LHCN-M2 (cell line): Measurements from ENCODE around the gene CAMK1G. TPM values are rescaled to one million over a fixed set of nuclear protein-coding genes. Genes with fewer than 3 reads are reported as not detected.

Source experiments
- DNase-seq: peaks from one replicate; pipeline ENCODE4 v3.0.0-alpha.2; 2012; ENCODE audit warnings: low read depth
- total RNA-seq: library from RNA; depleted of rRNA; stranded (reverse); fragments of >200 nt; gene quantifications from 2 replicates; pipeline ENCODE4 v1.2.3, GENCODE V29; 2014

CAMK1G gene
- total RNA-seq, 1 experiment from 2014 or later = not detected

GRCh38 chr1:209598227-209598626 lies 14.7 kb downstream of the CAMK1G start:
- DNase-seq = no peak

GRCh38 chr1:209600541-209600940 lies 17.0 kb downstream of the CAMK1G start:
- DNase-seq = no peak

- peak; percentile 67 for DNase-seq
These were observed 18.5 kb downstream of the CAMK1G start for GRCh38 chr1:209601809-209602657.

GRCh38 chr1:209603877-209604276 lies 20.4 kb downstream of the CAMK1G start:
- DNase-seq = no peak

- DNase-seq = peak; percentile 28
These were observed 23.7 kb downstream of the CAMK1G start for GRCh38 chr1:209607102-209607794.

GRCh38 chr1:209607795-209608178 lies 24.3 kb downstream of the CAMK1G start:
- DNase-seq = no peak

- no peak for DNase-seq
These were observed 25.7 kb downstream of the CAMK1G start for GRCh38 chr1:209609041-209609790.

GRCh38 chr1:209609791-209610630 lies 26.5 kb downstream of the CAMK1G start:
- no peak for DNase-seq

GRCh38 chr1:209610631-209610905 lies 27.1 kb downstream of the CAMK1G start:
- DNase-seq = no peak

- DNase-seq = no peak
These were observed 28.5 kb downstream of the CAMK1G start for GRCh38 chr1:209611771-209612570.

GRCh38 chr1:209612646-209613399 lies 29.3 kb downstream of the CAMK1G start:
- DNase-seq = no peak

GRCh38 chr1:209613400-209614150 lies 30.1 kb downstream of the CAMK1G start:
- DNase-seq = no peak

GRCh38 chr1:209614151-209614420 lies 30.6 kb downstream of the CAMK1G start:
- no peak for DNase-seq

- DNase-seq = no peak
These were observed 31.4 kb downstream of the CAMK1G start for GRCh38 chr1:209614906-209615305.

- DNase-seq = no peak
These were observed 33.0 kb downstream of the CAMK1G start for GRCh38 chr1:209616366-209617046.

GRCh38 chr1:209617047-209617673 lies 33.6 kb downstream of the CAMK1G start:
- no peak for DNase-seq

- no peak for DNase-seq
These were observed 34.2 kb downstream of the CAMK1G start for GRCh38 chr1:209617755-209618154.

- no peak for DNase-seq
These were observed 34.8 kb downstream of the CAMK1G start for GRCh38 chr1:209618291-209618690.
